Measurements from ENCODE around the gene PPP1R13B.
A peak's percentile ranks its signal among the peaks of the same experiment; 100 is the strongest.

PPP1R13B gene

DNA sequence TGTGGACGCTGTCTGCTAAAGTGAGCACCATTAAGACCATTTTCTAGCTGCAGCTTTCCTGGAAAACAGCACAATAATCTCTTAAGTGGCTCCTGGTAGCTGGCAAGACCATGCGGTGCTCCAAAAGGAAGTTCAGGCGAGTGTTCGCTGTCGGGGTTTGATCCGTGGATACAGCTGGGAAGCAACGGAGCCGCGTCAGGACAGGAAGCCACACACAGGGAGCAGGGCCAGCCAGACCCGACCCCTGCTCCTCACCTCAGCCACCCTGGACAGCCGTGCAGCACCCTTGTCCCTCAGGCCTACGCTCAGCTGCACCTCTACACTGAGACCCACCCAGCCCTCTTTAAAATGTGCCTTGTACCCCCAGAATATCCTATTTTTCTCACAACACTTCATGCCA, 112.4 kb downstream of the PPP1R13B start:
- TF ChIP-seq, protein P1, sequence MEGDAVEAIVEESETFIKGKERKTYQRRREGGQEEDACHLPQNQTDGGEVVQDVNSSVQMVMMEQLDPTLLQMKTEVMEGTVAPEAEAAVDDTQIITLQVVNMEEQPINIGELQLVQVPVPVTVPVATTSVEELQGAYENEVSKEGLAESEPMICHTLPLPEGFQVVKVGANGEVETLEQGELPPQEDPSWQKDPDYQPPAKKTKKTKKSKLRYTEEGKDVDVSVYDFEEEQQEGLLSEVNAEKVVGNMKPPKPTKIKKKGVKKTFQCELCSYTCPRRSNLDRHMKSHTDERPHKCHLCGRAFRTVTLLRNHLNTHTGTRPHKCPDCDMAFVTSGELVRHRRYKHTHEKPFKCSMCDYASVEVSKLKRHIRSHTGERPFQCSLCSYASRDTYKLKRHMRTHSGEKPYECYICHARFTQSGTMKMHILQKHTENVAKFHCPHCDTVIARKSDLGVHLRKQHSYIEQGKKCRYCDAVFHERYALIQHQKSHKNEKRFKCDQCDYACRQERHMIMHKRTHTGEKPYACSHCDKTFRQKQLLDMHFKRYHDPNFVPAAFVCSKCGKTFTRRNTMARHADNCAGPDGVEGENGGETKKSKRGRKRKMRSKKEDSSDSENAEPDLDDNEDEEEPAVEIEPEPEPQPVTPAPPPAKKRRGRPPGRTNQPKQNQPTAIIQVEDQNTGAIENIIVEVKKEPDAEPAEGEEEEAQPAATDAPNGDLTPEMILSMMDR (conservative IDR thresholded peaks at IDR 0.05) = no peak
- H3K27ac ChIP-seq = peak overlapping the region; percentile 96

DNA sequence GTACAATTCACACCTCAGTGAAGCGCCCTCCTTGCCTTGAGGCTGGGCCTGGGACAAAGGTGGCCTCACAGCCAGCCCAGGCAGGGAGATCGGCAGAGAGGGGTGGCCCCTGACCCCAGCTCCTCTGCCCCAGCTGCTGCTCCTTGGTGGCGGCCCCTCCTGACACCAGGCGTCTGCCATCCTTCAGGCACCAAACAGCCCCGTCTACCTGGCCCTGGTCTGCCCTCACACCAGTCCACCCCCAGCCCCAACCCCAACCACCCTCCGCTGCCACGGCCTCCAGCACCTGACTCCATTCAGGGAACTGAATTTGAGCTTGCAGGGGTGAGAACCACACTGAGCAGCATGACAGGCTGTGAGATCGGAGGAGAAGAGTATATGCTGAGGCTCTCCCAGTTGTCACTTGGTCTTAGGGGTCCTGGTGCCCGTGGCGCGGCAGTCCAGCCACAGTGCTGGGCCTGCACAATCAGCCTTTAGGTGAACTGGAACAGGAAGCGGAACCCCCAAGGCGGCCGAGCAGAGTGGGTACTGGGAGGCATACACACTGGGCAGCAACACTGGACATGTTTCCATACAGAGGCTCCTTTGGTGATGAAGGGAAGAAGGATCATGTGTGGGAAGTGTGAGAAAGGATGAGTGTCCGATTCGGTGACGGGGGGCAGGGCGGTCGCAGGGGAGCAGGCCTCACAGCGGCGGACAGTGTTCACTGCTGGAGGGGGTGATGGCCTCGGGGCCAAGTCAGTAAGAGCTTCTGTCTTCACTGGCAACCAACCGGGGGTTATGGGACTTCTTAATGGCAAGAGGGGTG, 113.1 kb downstream of the PPP1R13B start:
- TF ChIP-seq, protein P1 (conservative IDR thresholded peaks at IDR 0.05) = no peak
- H3K27ac ChIP-seq = peak overlapping the region; percentile 96

DNA sequence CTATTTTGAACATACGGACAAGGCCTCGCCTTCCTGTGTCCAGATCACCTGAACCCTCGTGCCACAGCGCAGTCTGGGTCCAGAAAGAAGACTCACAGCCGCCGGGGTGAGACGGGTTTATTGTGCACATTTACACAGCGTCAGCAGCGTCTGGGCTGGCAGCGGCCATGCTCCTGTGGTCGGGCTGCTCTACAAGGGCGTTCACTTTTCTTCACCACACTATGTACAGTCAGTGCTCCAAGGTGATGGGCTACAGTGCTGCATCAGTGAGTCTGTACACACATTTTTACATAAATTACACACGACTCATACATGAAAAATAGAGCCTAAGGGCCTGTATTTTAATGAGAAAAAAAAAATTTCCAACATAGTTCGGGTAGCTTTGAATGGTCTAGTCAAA, 113.7 kb downstream of the PPP1R13B start:
- H3K27ac ChIP-seq = peak overlapping the region; percentile 96
- TF ChIP-seq, protein P1 (conservative IDR thresholded peaks at IDR 0.05) = no peak

DNA sequence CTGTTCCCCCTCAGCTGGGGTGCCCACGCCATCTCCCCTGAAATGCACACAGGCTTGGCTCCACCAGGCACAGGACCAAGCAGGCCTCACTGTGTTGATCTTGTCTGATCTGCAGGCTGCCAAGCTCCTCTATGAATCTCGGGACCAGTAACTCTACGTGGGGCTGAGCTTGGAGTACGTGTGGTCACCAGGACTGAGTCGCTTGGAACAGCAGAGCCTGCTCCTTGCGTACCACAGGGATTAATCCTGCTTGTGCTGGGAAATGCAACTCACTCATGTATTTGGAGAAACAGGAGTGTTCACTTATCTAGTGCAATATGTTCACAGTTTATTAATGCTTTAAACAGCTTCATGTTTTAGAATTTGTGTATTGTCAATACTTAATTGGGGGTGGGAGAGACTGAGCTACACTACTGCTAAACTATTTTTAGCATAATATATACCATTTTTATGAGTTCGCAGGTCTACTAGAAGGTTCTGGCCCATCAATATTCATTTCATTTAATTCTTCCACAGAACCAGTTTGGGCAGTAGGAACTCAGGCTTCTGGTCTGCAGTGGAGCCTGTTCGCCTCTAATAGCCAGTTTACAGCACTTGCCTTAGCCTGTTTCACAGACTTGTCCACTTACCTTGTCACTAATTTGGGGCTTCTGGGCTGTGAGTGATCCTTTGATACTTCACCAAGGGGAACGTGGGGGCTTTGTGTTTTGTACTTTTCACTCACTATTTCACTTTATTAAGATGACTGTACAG, 114.3 kb downstream of the PPP1R13B start:
- H3K27ac ChIP-seq = peak overlapping the region; percentile 96
- TF ChIP-seq, protein P1 (conservative IDR thresholded peaks at IDR 0.05) = no peak

DNA sequence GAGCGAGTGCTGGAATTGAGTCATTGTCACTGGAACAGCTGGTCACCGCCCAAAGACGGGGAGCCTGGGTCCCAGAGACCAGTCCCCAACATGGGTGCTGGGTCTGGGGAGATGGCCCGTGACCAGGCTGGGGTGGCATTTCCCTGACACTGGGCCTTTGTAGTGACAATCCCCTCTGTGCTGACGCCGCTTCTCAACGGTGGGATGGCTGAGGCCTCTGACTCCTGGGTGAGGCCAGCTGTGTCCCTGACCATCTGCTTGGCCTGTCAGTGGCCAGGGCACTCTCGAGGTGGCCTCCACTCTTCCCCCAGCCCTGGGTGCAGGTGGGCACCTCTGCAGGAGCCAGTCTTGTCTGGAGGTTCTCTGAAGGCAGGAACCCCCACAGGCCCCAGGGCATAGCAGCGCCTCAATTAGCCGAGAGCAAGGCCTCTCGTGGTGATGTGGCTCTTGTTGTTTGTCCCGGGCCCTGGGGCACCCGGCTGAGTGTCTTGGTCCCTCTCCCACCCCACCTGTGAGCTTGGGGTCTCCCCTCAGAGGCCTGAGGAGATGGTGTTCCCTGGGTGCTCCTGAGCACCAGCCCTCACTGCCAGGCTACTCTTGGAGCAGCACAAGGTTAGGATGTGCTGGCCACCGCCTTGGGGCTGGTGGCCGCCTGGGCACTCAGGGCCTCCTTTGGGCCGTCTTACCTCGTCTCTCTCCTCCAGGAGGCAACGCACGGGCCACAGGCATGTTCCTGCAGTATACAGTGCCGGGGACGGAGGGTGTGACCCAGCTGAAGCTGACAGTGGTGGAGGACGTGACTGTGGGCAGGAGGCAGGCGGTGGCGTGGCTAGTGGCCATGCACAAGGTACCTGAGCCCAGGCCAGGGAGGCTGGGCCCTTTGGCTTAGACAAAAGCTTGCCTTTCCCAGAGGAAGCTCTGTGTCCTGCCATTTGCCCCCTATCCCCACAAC, 115.2 kb downstream of the PPP1R13B start:
- TF ChIP-seq, protein P1 (conservative IDR thresholded peaks at IDR 0.05) = no peak

DNA sequence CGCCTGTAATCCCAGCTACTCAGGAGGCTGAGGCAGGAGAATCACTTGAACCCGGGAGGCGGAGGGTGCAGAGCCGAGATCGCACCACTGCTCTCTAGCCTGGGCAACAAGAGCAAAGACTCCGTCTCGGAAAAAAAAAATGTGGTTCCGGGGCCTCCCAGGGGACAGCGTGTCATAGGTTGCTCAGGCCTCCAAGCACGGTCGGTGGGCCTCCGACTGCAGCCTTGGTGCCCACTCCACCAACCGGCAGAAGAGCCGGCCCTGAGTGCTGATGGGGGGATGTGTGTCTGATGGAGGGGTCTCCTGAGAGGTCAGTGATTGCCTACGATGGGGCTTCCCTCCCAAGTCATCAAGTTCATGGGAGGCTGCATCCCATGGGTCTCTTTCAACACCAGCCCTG, 115.9 kb downstream of the PPP1R13B start:
- H3K27ac ChIP-seq = peak overlapping the region; percentile 96
- TF ChIP-seq, protein P1 (conservative IDR thresholded peaks at IDR 0.05) = no peak

More for the DNA sequence above, 115.2 kb downstream of the PPP1R13B start:
- H3K27ac ChIP-seq = peak overlapping the region; percentile 96

Data from VCaP (cell line).